NT2/D1 (cell line): Measurements from ENCODE around the gene GLIPR1.
A peak's percentile ranks its signal among the peaks of the same experiment; 100 is the strongest.
"Not testable (repeated sequence)": the region's sequence is repeated elsewhere in the genome, so short reads cannot be mapped to it uniquely, and the experiment has no call there.

Source experiments
- DNase-seq: peaks from one replicate; pipeline ENCODE4 v3.0.0-alpha.2; 2011; ENCODE audit warnings: low read depth, low spot score
- H3K27me3 ChIP-seq: 2 replicates; pipeline ENCODE4 v1.6.0; 2011; ENCODE audit warnings: mild to moderate bottlenecking; ENCODE audit not compliant: insufficient read length, insufficient read depth
- H3K36me3 ChIP-seq: 2 replicates; pipeline ENCODE4 v1.6.1; 2011; ENCODE audit warnings: mild to moderate bottlenecking, low read length, mixed read lengths; ENCODE audit not compliant: insufficient read depth, insufficient read length
- H3K4me1 ChIP-seq: 2 replicates; pipeline ENCODE4 v1.5.1; 2011; ENCODE audit not compliant: insufficient read depth, insufficient read length
- H3K4me3 ChIP-seq: 2 replicates; pipeline ENCODE4 v1.5.1; 2011; ENCODE audit warnings: low read depth; ENCODE audit not compliant: insufficient read length
- H3K9ac ChIP-seq: 2 replicates; pipeline ENCODE4 v1.6.0; 2011; ENCODE audit warnings: low read depth; ENCODE audit not compliant: insufficient read length
- H3K9me3 ChIP-seq: 2 replicates; pipeline ENCODE4 v1.5.1; 2011; ENCODE audit warnings: mild to moderate bottlenecking, low read length; ENCODE audit not compliant: insufficient read depth
- SUZ12 ChIP-seq: IDR thresholded peaks from 2 replicates; pipeline ENCODE4 v1.6.1; 2011; ENCODE audit not compliant: insufficient read length, insufficient read depth; ENCODE audit errors: extremely low read depth
- YY1 ChIP-seq: IDR thresholded peaks from 2 replicates; pipeline ENCODE4 v1.6.1; 2011; ENCODE audit not compliant: insufficient read length, insufficient read depth
- ZNF274 ChIP-seq: IDR thresholded peaks from 2 replicates; pipeline ENCODE4 v1.6.1; 2011; ENCODE audit warnings: mild to moderate bottlenecking, low read depth, low read length

GLIPR1 gene

GRCh38 chr12:75507086-75507485, 26.5 kb downstream of the GLIPR1 start:
- no peak for DNase-seq
- no peaks in the 10 kb centered on the region for H3K4me1 ChIP-seq
- no peaks in the 10 kb centered on the region for H3K27me3 ChIP-seq
- no peak overlapping the region for H3K4me3 ChIP-seq
- TF ChIP-seq SUZ12 = no peak
- no peaks in the 10 kb centered on the region for H3K9me3 ChIP-seq
- no peak overlapping the region for H3K9ac ChIP-seq
- H3K36me3 ChIP-seq = peaks cover 51% of the 10 kb centered on the region

- H3K4me3 ChIP-seq = no peak overlapping the region
- H3K27me3 ChIP-seq = no peaks in the 10 kb centered on the region
- peaks cover 41% of the 10 kb centered on the region for H3K36me3 ChIP-seq
- no peak overlapping the region for H3K9ac ChIP-seq
- TF ChIP-seq YY1 (no peak), ZNF274 (no peak), SUZ12 (no peak)
- DNase-seq = no peak
- no peaks in the 10 kb centered on the region for H3K9me3 ChIP-seq
- no peaks in the 10 kb centered on the region for H3K4me1 ChIP-seq
Measured at GRCh38 chr12:75508159-75508558, 27.6 kb downstream of the GLIPR1 start.

GRCh38 chr12:75509621-75510020, 29.1 kb downstream of the GLIPR1 start:
- Histone ChIP-seq H3K4me3 (no peak overlapping the region), H3K27me3 (no peaks in the 10 kb centered on the region), H3K36me3 (peaks cover 35% of the 10 kb centered on the region), H3K9me3 (no peaks in the 10 kb centered on the region), H3K9ac (no peak overlapping the region), H3K4me1 (no peaks in the 10 kb centered on the region)
- TF ChIP-seq YY1 = no peak
- TF ChIP-seq ZNF274 = no peak
- TF ChIP-seq SUZ12 = no peak
- DNase-seq = no peak

GRCh38 chr12:75511116-75512048, 30.8 kb downstream of the GLIPR1 start, which contains the start of gene KRR1:
TSS of gene KRR1 (minus strand) at chr12:75511609. CDS start at chr12:75511597, 12 bp downstream.
- DNase-seq = peak; percentile 98
- no peaks in the 10 kb centered on the region for H3K27me3 ChIP-seq
- H3K9me3 ChIP-seq = no peaks in the 10 kb centered on the region
- peaks cover 22% of the 10 kb centered on the region for H3K36me3 ChIP-seq
- TF ChIP-seq SUZ12 (no peak), YY1 (peak; percentile 81)
- peak within 1 kb of the TSS; percentile 96 for H3K9ac ChIP-seq
- H3K4me1 ChIP-seq = no peaks in the 10 kb centered on the region
- peak within 1 kb of the TSS; percentile 95 for H3K4me3 ChIP-seq

- not testable (repeated sequence) for DNase-seq, H3K27me3 ChIP-seq, H3K9me3 ChIP-seq, H3K36me3 ChIP-seq, H3K4me3 ChIP-seq, H3K9ac ChIP-seq, H3K4me1 ChIP-seq
Measured at GRCh38 chr12:75521224-75521623, 40.7 kb downstream of the GLIPR1 start.

- not testable (repeated sequence) for H3K9ac ChIP-seq, H3K4me1 ChIP-seq, H3K9me3 ChIP-seq, H3K27me3 ChIP-seq, DNase-seq, H3K36me3 ChIP-seq, H3K4me3 ChIP-seq
Measured at GRCh38 chr12:75522124-75522523, 41.6 kb downstream of the GLIPR1 start.

- no peak for DNase-seq
- H3K4me1 ChIP-seq = no peaks in the 10 kb centered on the region
- no peak overlapping the region for H3K9ac ChIP-seq
- no peaks in the 10 kb centered on the region for H3K27me3 ChIP-seq
- no peaks in the 10 kb centered on the region for H3K9me3 ChIP-seq
- no peak overlapping the region for H3K4me3 ChIP-seq
- TF ChIP-seq YY1 (no peak), SUZ12 (no peak), ZNF274 (no peak)
- no peaks in the 10 kb centered on the region for H3K36me3 ChIP-seq
Measured at GRCh38 chr12:75525263-75525662, 44.7 kb downstream of the GLIPR1 start.
